HG03432 (cell line): ENCODE data around the gene INPP5A.

ENCODE experiments used
- ATAC-seq: cut with Tn5 transposase; IDR thresholded peaks from one replicate; pipeline ENCODE4 v1.9.1; 2021; ENCODE audit warnings: mild to moderate bottlenecking, moderate library complexity; ENCODE audit not compliant: unreplicated experiment

The INPP5A gene

GRCh38 chr10:132624847-132625471 is 87.4 kb downstream of the INPP5A start:
- ATAC-seq = no peak

GRCh38 chr10:132626019-132626760 is 88.6 kb downstream of the INPP5A start:
- ATAC-seq = no peak

- no peak for ATAC-seq
Observed at GRCh38 chr10:132626761-132627665, 89.4 kb downstream of the INPP5A start.

- no peak for ATAC-seq
Observed at GRCh38 chr10:132627666-132628531, 90.3 kb downstream of the INPP5A start.

- ATAC-seq = no peak
Observed at GRCh38 chr10:132628966-132629900, 91.6 kb downstream of the INPP5A start.

GRCh38 chr10:132630156-132630555 is 92.6 kb downstream of the INPP5A start:
- ATAC-seq = no peak

- no peak for ATAC-seq
Observed at GRCh38 chr10:132630666-132631337, 93.2 kb downstream of the INPP5A start.

- ATAC-seq = no peak
Observed at GRCh38 chr10:132631338-132631735, 93.8 kb downstream of the INPP5A start.

GRCh38 chr10:132632091-132632561 is 94.5 kb downstream of the INPP5A start:
- ATAC-seq = no peak

GRCh38 chr10:132632851-132633684 is 95.5 kb downstream of the INPP5A start:
- ATAC-seq = no peak

- ATAC-seq = no peak
Observed at GRCh38 chr10:132634241-132634946, 96.8 kb downstream of the INPP5A start.

- no peak for ATAC-seq
Observed at GRCh38 chr10:132634947-132635271, 97.3 kb downstream of the INPP5A start.

- ATAC-seq = no peak
Observed at GRCh38 chr10:132636358-132636757, 98.8 kb downstream of the INPP5A start.

- ATAC-seq = peak; percentile 81
Observed at GRCh38 chr10:132637477-132638129, 100.0 kb downstream of the INPP5A start.

- peak; percentile 26 for ATAC-seq
Observed at GRCh38 chr10:132638130-132638515, 100.5 kb downstream of the INPP5A start.

- no peak for ATAC-seq
Observed at GRCh38 chr10:132639470-132639869, 101.9 kb downstream of the INPP5A start.
